HG03520 (cell line): ENCODE data around the gene MRGPRX4.

ENCODE experiments used
- ATAC-seq: cut with Tn5 transposase; IDR thresholded peaks from one replicate; pipeline ENCODE4 v1.9.1; 2021; ENCODE audit warnings: mild to moderate bottlenecking, moderate library complexity; ENCODE audit not compliant: unreplicated experiment

The MRGPRX4 gene

GRCh38 chr11:18204771-18205170 lies 32.1 kb downstream of the MRGPRX4 start:
- ATAC-seq, result no peak

- ATAC-seq, result no peak
These were observed 36.4 kb downstream of the MRGPRX4 start for GRCh38 chr11:18209058-18209457.

- ATAC-seq, result no peak
These were observed 48.7 kb downstream of the MRGPRX4 start for GRCh38 chr11:18221274-18221876.

GRCh38 chr11:18222814-18223421 lies 50.3 kb downstream of the MRGPRX4 start:
- ATAC-seq, result no peak
